Measurements from ENCODE around the gene ACTL10. TPM values are rescaled to one million over a fixed set of nuclear protein-coding genes. Genes with fewer than 3 reads are reported as not detected.

The ACTL10 gene
- total and polyA plus RNA-seq, 2 of the 13 experiments (the other 11 are each of a cell fraction or from before 2014, with no cell fraction given): not detected

DNA sequence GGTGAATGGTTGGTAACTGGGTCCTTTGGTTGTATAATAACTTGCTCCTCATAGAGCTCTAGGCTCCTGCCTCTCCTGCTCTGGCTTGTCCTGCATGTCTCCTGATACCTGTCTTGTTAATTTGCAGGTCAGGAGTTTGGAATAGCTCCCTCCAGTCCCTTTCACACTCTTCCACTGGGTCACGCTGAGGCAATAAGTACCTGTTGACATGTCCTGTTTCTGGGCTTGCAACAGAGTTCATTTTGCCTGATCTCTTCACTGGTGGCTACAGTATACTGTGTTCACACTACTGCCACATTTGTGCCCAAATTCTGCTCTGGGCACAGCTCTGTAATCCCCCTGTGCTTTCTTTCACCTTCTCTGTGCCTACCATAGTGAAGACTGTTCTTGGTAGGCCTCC lies 30.0 kb upstream of the ACTL10 start:
- peaks cover 24 to 54% of the 10 kb centered on the region in 2 experiments for H3K36me3 ChIP-seq (replicated peaks in 1 of 2; ENCODE audit: control insufficient read depth in 1 of 2, insufficient read depth in 2 of 2, low read length in 2 of 2)
- no peaks in the 10 kb centered on the region for H3K9me3 ChIP-seq (ENCODE audit: low read length)
- H3K4me2 ChIP-seq (ENCODE audit: low read depth, low read length): no peak overlapping the region
- no peak for DNase-seq (ENCODE audit: low spot score)
- H4K20me1 ChIP-seq (ENCODE audit: insufficient read depth, low read length): no peaks in the 10 kb centered on the region
- H3K4me3 ChIP-seq (replicated peaks in 1 of 3; ENCODE audit: insufficient read depth in 1 of 3, low read depth in 2 of 3, low read length in 3 of 3): no peak overlapping the region
- no peak for FAIRE-seq
- peaks cover 11% of the 10 kb centered on the region; the same call in 1 of the 2 replicates for H3K4me1 ChIP-seq (ENCODE audit: insufficient read depth, low read length)
- no TSS peak for BruUV-seq (replicated peaks)
- H2AFZ ChIP-seq (ENCODE audit: low read length): no peak overlapping the region
- intact Hi-C loops (cut with micrococcal nuclease; ENCODE audit: unreplicated experiment) (no loop called here), in situ Hi-C loops (cut with HindIII; ENCODE audit: extremely low pct_ligation_motif_present, low pct_unique_long_range_greater_than_20kb) (no loop called here)
- no peak overlapping the region for H3K9ac ChIP-seq (ENCODE audit: insufficient read depth, low read depth, low read length)
- CTCF ChIA-PET (ENCODE audit: low intra/inter-chr PET ratio, low total read pairs): no interaction called here
- no peak overlapping the region for H3K27ac ChIP-seq (ENCODE audit: extremely low read length, insufficient read depth, low read length)
- no peaks in the 10 kb centered on the region for H3K27me3 ChIP-seq (ENCODE audit: control insufficient read depth in 1 of 2, insufficient read depth in 2 of 2, low read length in 2 of 2)
- 96% methylated on average over 1 of the region's 1 CpG for WGBS (ENCODE audit: low lambda C conversion rate)
- H3K79me2 ChIP-seq (ENCODE audit: insufficient read depth, low read length): no peaks in the 10 kb centered on the region
- TF ChIP-seq ZNF44 (CRISPR knock-in tag; IDR thresholded peaks at IDR 0.05) (no peak), ZNF788 (CRISPR knock-in tag; IDR thresholded peaks at IDR 0.05; ENCODE audit: borderline replicate concordance) (no peak), TP53 (CRISPR knock-in tag; conservative IDR thresholded peaks at IDR 0.05) (no peak), NFAT5 (CRISPR knock-in tag; IDR thresholded peaks at IDR 0.05) (no peak), ZNF768 (CRISPR knock-in tag; IDR thresholded peaks at IDR 0.05) (no peak), ZEB1 (IDR thresholded peaks at IDR 0.05; ENCODE audit: insufficient replicate concordance, low read depth) (no peak), SETDB1 (CRISPR knock-in tag; IDR thresholded peaks at IDR 0.05; ENCODE audit: borderline replicate concordance) (no peak), ZNF746 (CRISPR knock-in tag; IDR thresholded peaks at IDR 0.05) (no peak), ZNF367 (CRISPR knock-in tag; IDR thresholded peaks at IDR 0.05; ENCODE audit: borderline replicate concordance) (no peak), KLF13 (CRISPR knock-in tag; IDR thresholded peaks at IDR 0.05) (no peak), ZMAT3 (CRISPR knock-in tag; conservative IDR thresholded peaks at IDR 0.05) (no peak), MAFK (conservative IDR thresholded peaks at IDR 0.05 in 1 of 2, IDR thresholded peaks at IDR 0.05 in 1 of 2; ENCODE audit: low read length in 2 of 2) (no peak)
- POLR2A ChIA-PET: no interaction called here
- peak; percentile 52; the same call in 2 of the 3 replicates for ATAC-seq
